Stimulated activated CD4-positive, alpha-beta T cell treated with anti-CD3 and anti-CD28 coated beads, Interleukin-4, amount 100 ng/mL, for 4 hours (primary cell): ENCODE measurements around the gene TRIM44.

Experiments
- DNase-seq, 2 experiments: peaks; one replicate each; pipeline ENCODE4 v3.0.0-alpha.2; 2020

Gene TRIM44

GRCh38 chr11:35864131-35864530 lies 201.6 kb downstream of the TRIM44 start:
- DNase-seq, result no peak

- DNase-seq, result no peak
These were observed 204.0 kb downstream of the TRIM44 start for GRCh38 chr11:35866601-35867000.
